Liver (tissue), 9 donors: ENCODE data around the gene RYR3. TPM values are rescaled to one million over a fixed set of nuclear protein-coding genes. Genes with fewer than 3 reads are reported as not detected.

ENCODE experiments used
- DNase-seq: peaks from one replicate; pipeline ENCODE4 v3.0.0-alpha.2; 2017; ENCODE audit warnings: low spot score
- H3K27ac ChIP-seq, 2 donors: one replicate each; pipeline ENCODE4 v1.7.0; 2013; ENCODE audit warnings: inconsistent platforms in 2 of 2, low read length in 2 of 2, control low read depth in 1 of 2, low read depth in 1 of 2, mild to moderate bottlenecking in 1 of 2
- H3K27me3 ChIP-seq, 4 donors: one replicate each; pipeline versions ENCODE4 v1.6.1 to v1.7.0; 2013; ENCODE audit warnings: low read length in 3 of 4, inconsistent platforms in 1 of 4, mild to moderate bottlenecking in 1 of 4, moderate library complexity in 1 of 4; ENCODE audit not compliant: control insufficient read depth in 4 of 4, insufficient read depth in 4 of 4
- H3K36me3 ChIP-seq, 4 donors: one replicate each; pipeline versions ENCODE4 v1.6.1 to v1.7.0; 2013; ENCODE audit warnings: low read length in 3 of 4, mild to moderate bottlenecking in 3 of 4, low read depth in 1 of 4, moderate library complexity in 1 of 4; ENCODE audit not compliant: control insufficient read depth in 4 of 4, insufficient read depth in 3 of 4
- H3K4me1 ChIP-seq, 4 donors: one replicate each; pipeline versions ENCODE4 v1.6.1 to v1.7.0; 2013; ENCODE audit warnings: low read length in 3 of 4, mild to moderate bottlenecking in 3 of 4, moderate library complexity in 1 of 4; ENCODE audit not compliant: control insufficient read depth in 4 of 4, insufficient read depth in 4 of 4
- H3K4me3 ChIP-seq, 3 donors: one replicate each; pipeline versions ENCODE4 v1.6.1 to v1.7.0; 2013; ENCODE audit warnings: low read length in 3 of 3, control low read depth in 1 of 3, low read depth in 1 of 3, mild to moderate bottlenecking in 1 of 3
- H3K9ac ChIP-seq, 2 donors: one replicate each; pipeline ENCODE4 v1.7.0; 2013; ENCODE audit warnings: low read length in 2 of 2, mild to moderate bottlenecking in 2 of 2, moderate library complexity in 2 of 2, control low read depth in 1 of 2, low read depth in 1 of 2
- H3K9me3 ChIP-seq, 4 donors: one replicate each; pipeline versions ENCODE4 v1.6.1 to v1.7.0; 2013; ENCODE audit warnings: low read length in 3 of 4; ENCODE audit not compliant: control insufficient read depth in 4 of 4
- ATF3 ChIP-seq: IDR thresholded peaks from 2 replicates; pipeline ENCODE4 v1.6.1; 2016; ENCODE audit warnings: antibody characterized with exemption
- CTCF ChIP-seq: fragments of 150-350 bp; IDR thresholded peaks from 2 replicates; pipeline ENCODE4 v1.5.1; 2017; ENCODE audit warnings: improper control_type of control experiment, low read depth, low read length; ENCODE audit not compliant: missing input control
- EGR1 ChIP-seq, 2 donors: IDR thresholded peaks; 2 replicates each; pipeline ENCODE4 v1.6.1; 2016 to 2018; ENCODE audit warnings: antibody characterized with exemption in 2 of 2, low read depth in 2 of 2
- FOXA1 ChIP-seq: IDR thresholded peaks from 2 replicates; pipeline ENCODE4 v1.6.1; 2016; ENCODE audit warnings: antibody characterized with exemption
- FOXA2 ChIP-seq: IDR thresholded peaks from 2 replicates; pipeline ENCODE4 v1.6.1; 2016; ENCODE audit warnings: antibody characterized with exemption
- GABPA ChIP-seq, 2 donors: IDR thresholded peaks in 1 of 2; conservative IDR thresholded peaks in 1 of 2; 2 replicates each; pipeline ENCODE4 v1.6.1; 2016; ENCODE audit warnings: antibody characterized with exemption in 2 of 2, mild to moderate bottlenecking in 1 of 2, moderate library complexity in 1 of 2
- HNF4G ChIP-seq: IDR thresholded peaks from 2 replicates; pipeline ENCODE4 v1.6.1; 2016; ENCODE audit warnings: antibody characterized with exemption
- JUND ChIP-seq, 2 donors: IDR thresholded peaks; 2 replicates each; pipeline ENCODE4 v1.6.1; 2016; ENCODE audit warnings: antibody characterized with exemption in 2 of 2
- MAX ChIP-seq: IDR thresholded peaks from 2 replicates; pipeline ENCODE4 v1.6.1; 2016; ENCODE audit warnings: antibody characterized with exemption
- NR2F2 ChIP-seq: IDR thresholded peaks from 2 replicates; pipeline ENCODE4 v1.6.1; 2016; ENCODE audit warnings: antibody characterized with exemption
- RAD21 ChIP-seq, 2 donors: IDR thresholded peaks; 2 replicates each; pipeline ENCODE4 v1.6.1; 2016; ENCODE audit warnings: antibody characterized with exemption in 2 of 2, mild to moderate bottlenecking in 2 of 2
- REST ChIP-seq: IDR thresholded peaks from 2 replicates; pipeline ENCODE4 v1.6.1; 2016; ENCODE audit warnings: antibody characterized with exemption, mild to moderate bottlenecking
- RXRA ChIP-seq, 2 donors: IDR thresholded peaks; 2 replicates each; pipeline ENCODE4 v1.6.1; 2017 to 2018; ENCODE audit warnings: antibody characterized with exemption in 2 of 2, mild to moderate bottlenecking in 1 of 2
- SP1 ChIP-seq: IDR thresholded peaks from 2 replicates; pipeline ENCODE4 v1.6.1; 2018; ENCODE audit warnings: antibody characterized with exemption, mild to moderate bottlenecking
- TAF1 ChIP-seq: conservative IDR thresholded peaks from 2 replicates; pipeline ENCODE4 v1.6.1; 2016; ENCODE audit warnings: antibody characterized with exemption, mild to moderate bottlenecking
- YY1 ChIP-seq: IDR thresholded peaks from 2 replicates; pipeline ENCODE4 v1.6.1; 2016; ENCODE audit warnings: antibody characterized with exemption, mild to moderate bottlenecking
- ZBTB33 ChIP-seq: IDR thresholded peaks from 2 replicates; pipeline ENCODE4 v1.6.1; 2016; ENCODE audit warnings: antibody characterized with exemption
- WGBS: extraction: QIAGEN DNeasy Blood & Tissue Kit; methylation state at CpG from one replicate; pipeline ENCODE4 v1.1.7; 2013; 5-methylcytosine and 5-hydroxymethylcytosine counted together
- polyA plus RNA-seq, 2 donors: library from polyadenylated mRNA; stranded (reverse) in 1 of 2; unstranded in 1 of 2; fragments of 200-250 nt in 1 of 2; fragments of >200 nt in 1 of 2; fragmentation: Nextera tagmentation in 1 of 2; extraction: Ambion mirVana in 1 of 2; gene quantifications; one replicate each; pipeline versions ENCODE4 v1.2.1 to v1.2.3, GENCODE V29; 2013 to 2015
- total RNA-seq, 2 donors: library from RNA; depleted of rRNA; stranded (reverse); fragments of >200 nt; gene quantifications; one replicate each; pipeline ENCODE4 v1.2.3, GENCODE V29; 2014
- donor health status: healthy.
- donor health status: healthy.
- donor health status: healthy.
- donor health status: healthy.
- donor health status: healthy.

The RYR3 gene
- total and polyA plus RNA-seq, 4 donors = 0.01 to 1.1 (median 0.22) TPM

- 86% methylated on average over 5 of the region's 5 CpGs for WGBS
- TF ChIP-seq FOXA2 (no peak), CTCF (no peak), GABPA (IDR thresholded peaks at IDR 0.05 in 1 of 2, conservative IDR thresholded peaks at IDR 0.05 in 1 of 2) (no peak), NR2F2 (no peak), RXRA (IDR thresholded peaks at IDR 0.05) (no peak), SP1 (no peak), EGR1 (IDR thresholded peaks at IDR 0.05; ENCODE audit: low read depth in 2 of 2) (no peak), HNF4G (no peak), ZBTB33 (no peak), FOXA1 (no peak), TAF1 (no peak), REST (no peak), JUND (IDR thresholded peaks at IDR 0.05) (no peak), YY1 (no peak), MAX (no peak), RAD21 (IDR thresholded peaks at IDR 0.05) (no peak), ATF3 (no peak)
These were observed 395.4 kb downstream of the RYR3 start for GRCh38 chr15:33706173-33706572.

GRCh38 chr15:33710748-33711147 is 400.0 kb downstream of the RYR3 start:
- no peaks in the 10 kb centered on the region for H3K4me1 ChIP-seq
- no peaks in the 10 kb centered on the region for H3K27me3 ChIP-seq
- no peaks in the 10 kb centered on the region for H3K36me3 ChIP-seq
- no peak for TF ChIP-seq MAX
- TF ChIP-seq ZBTB33 = no peak
- no peak for TF ChIP-seq HNF4G
- no peak for TF ChIP-seq NR2F2
- TF ChIP-seq FOXA1 = no peak
- TF ChIP-seq YY1 = no peak
- no peak for TF ChIP-seq SP1
- peak overlapping the region in 1 of 3 donors; percentile 4 for H3K4me3 ChIP-seq
- H3K9me3 ChIP-seq = peaks cover 2 to 9% (median 5%) of the 10 kb centered on the region in 4 donors
- DNase-seq = no peak
- no peak overlapping the region for H3K9ac ChIP-seq
- no peak overlapping the region for H3K27ac ChIP-seq

More at GRCh38 chr15:33706173-33706572, 395.4 kb downstream of the RYR3 start:
- no peaks in the 10 kb centered on the region for H3K36me3 ChIP-seq
- no peaks in the 10 kb centered on the region for H3K27me3 ChIP-seq
- H3K9me3 ChIP-seq = peaks cover 2 to 9% (median 5%) of the 10 kb centered on the region in 4 donors
- no peak overlapping the region for H3K27ac ChIP-seq
- no peak for DNase-seq
- H3K4me3 ChIP-seq = no peak overlapping the region
- no peak overlapping the region for H3K9ac ChIP-seq
- no peaks in the 10 kb centered on the region for H3K4me1 ChIP-seq
